GM21360 (cell line): ENCODE measurements around the gene ESYT2.

Source experiments
- ATAC-seq: cut with Tn5 transposase; IDR thresholded peaks from one replicate; pipeline ENCODE4 v1.9.1; 2021; ENCODE audit warnings: mild to moderate bottlenecking, moderate library complexity; ENCODE audit not compliant: unreplicated experiment

The ESYT2 gene

GRCh38 chr7:158774952-158775351 is 54.4 kb downstream of the ESYT2 start:
- no peak for ATAC-seq

DNA sequence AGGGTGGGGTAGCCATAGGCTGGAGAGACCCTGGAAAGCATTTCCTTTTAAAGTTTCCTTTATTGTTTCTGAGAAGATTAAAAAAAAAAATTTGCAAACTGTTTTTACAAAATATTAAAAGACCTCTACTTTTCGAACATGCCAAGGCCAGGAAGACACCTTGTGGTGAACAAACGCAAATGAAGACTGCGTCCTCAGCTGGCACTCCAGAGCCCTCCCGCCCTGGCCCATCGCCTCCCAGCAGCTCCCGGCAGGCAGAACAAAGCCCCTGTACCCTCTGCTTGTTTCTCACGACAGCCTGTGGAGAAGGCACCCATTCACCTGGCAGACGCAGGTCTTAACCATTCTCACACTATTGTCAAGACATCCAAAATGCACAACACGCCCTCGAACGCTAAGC is 56.4 kb downstream of the ESYT2 start:
- no peak for ATAC-seq

DNA sequence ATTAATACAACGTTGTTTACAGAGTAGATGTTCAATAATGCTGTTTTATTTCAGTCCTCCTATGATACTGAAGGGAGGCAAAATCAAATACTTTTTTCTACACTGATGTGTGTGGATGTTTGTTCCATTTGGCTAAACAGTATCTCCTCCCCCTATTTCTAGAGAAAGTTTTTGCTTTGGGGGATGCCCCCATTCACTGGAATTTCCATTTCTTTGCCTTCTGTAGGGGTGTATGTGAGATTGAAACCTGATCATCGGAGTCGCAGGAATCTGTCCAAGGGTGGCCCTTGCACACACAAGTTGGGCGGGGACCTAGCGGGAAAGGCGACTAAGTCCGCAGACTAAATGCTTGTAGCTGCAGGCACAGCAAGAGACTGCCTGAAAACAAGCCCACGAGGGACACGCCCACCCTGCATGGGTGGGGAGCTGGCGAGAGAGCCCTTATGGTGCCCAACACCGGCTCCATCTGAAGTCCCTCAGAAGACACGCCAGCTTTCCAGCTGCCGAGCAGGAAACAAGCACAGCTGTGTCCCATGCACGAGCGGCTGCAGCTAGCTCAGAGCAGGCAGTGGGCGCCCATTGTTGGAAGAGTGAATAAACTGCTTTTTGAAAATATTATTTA is 58.0 kb downstream of the ESYT2 start:
- no peak for ATAC-seq

DNA sequence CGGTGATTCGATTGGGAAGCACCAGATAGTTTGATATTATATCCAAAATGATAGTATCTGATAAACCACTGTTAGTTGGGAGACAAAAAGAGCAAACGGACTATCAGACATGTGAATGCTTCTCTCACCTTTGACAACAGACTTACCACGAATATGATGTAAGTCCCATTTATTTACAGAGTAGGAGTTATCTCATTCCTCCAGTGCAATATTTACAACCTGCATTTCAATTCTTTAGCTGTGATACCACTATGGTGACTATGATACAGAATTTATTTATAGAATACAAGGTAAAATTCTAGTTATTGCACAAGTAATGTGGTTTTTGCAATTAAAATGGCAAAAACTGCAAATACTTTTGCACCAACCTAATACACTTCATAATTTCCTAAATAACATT is 61.6 kb downstream of the ESYT2 start:
- ATAC-seq = no peak

- ATAC-seq = no peak
Observed at GRCh38 chr7:158766570-158767281, 62.6 kb downstream of the ESYT2 start.

- no peak for ATAC-seq
Observed at GRCh38 chr7:158765020-158765419, 64.3 kb downstream of the ESYT2 start.

- no peak for ATAC-seq
Observed at GRCh38 chr7:158763454-158764033, 65.8 kb downstream of the ESYT2 start.

- no peak for ATAC-seq
Observed at GRCh38 chr7:158761945-158762344, 67.4 kb downstream of the ESYT2 start.

DNA sequence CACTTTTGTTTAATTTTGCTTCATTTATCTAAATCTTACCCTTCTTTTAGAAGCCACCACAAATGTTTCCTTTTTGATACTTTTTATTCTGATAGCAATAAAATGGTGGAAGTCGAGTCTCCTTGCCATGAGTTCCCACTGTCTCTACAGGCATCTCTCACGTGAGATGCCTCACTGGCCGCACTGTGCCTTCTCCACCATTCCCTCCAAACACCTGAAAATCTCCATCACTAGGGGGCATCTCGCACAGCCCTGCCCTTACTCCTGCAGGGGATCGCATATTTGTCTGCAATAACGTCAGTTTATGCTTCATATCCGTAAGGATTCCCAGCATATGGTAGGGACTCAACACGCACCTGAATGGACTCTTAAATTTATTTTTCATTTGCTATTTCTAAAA is 68.4 kb downstream of the ESYT2 start:
- no peak for ATAC-seq

DNA sequence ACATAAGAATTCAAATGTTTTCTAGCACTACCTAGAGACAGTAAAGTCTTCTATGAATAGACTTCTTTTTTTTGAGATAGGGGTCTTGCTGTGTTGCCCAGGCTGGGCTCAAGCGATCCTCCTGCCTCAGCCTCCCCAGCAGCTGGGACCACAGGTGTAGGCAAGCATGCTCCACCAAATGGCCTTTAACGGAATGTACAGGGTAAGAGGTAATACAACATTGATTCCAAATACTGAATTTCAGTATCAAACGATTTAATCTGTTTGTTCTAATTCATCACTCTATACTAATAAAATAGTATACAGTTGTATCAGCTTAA is 68.9 kb downstream of the ESYT2 start:
- ATAC-seq = no peak

- no peak for ATAC-seq
Observed at GRCh38 chr7:158759749-158760444, 69.4 kb downstream of the ESYT2 start.

- ATAC-seq = no peak
Observed at GRCh38 chr7:158759245-158759614, 70.1 kb downstream of the ESYT2 start.

- ATAC-seq = no peak
Observed at GRCh38 chr7:158758586-158759244, 70.6 kb downstream of the ESYT2 start.

- no peak for ATAC-seq
Observed at GRCh38 chr7:158757404-158757989, 71.8 kb downstream of the ESYT2 start.

DNA sequence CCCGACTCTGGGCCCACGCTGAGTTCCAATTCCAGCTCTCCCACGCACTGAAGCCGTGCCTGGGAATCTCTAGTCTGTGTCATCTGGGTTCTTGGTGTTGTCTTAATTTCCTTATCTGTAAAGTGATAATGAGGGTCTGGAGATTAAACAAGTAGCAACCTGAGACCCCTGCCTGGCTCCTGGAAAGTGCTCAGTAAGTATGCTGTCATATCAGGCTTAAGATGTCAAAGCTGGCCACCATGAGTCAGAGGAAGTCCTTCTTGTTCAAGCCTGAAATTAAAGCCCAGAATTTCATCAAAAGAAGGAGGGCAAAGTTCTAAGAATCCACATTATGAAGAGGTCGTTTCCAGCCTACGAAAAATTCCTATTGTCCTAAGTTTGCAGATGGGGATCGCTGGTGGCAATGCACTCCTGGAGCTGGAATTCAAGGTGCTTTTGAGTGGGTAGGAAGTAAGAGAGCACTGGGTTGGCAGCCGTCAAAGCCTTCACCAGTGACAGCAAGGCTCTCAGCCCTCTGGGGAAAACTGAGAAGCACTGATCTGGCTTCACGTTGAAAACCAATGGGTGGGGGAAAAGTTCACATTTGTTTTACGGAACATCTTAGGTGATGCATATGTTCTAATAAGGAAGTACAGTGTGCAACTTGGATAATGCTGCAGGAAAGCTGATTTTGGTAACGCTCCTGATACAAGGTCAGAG is 74.4 kb downstream of the ESYT2 start:
- no peak for ATAC-seq

DNA sequence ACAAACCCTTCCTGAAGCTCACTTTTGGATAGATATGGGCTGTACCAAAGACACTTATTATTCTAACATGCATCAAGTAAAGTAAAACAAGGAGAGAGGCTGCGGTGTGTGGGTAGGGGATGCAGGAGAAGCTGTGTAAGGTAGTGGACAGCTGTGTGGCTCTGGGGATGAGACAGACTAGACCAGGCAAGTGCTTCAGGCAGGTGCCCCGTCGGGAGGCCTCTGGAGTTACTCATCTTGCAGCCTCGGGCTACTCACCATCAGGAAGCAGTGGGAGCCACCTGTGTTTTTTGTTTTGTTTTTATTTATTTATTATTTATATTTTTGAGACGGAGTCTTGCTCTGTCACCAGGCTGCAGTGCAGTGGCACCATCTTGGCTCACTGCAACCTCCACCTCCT is 75.4 kb downstream of the ESYT2 start:
- ATAC-seq = no peak

DNA sequence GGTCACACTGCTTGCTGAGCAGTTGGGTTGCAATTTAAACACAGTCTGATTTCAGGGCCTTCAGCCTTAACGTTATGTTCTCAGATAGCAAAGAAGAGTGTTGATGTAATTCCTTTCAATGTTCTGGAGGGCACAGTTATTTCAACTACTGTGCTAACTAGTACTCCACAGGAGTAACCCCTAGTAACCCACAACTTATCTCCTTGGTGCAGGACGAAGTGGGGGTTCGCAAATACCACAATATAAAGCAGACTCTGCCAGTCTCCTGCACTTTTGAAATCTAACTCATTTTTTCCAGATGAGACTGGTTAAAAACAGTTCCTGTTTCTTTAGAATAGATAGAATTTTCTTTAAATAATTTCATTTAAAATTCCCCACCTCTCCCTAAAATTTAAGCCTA is 77.6 kb downstream of the ESYT2 start:
- ATAC-seq = no peak

DNA sequence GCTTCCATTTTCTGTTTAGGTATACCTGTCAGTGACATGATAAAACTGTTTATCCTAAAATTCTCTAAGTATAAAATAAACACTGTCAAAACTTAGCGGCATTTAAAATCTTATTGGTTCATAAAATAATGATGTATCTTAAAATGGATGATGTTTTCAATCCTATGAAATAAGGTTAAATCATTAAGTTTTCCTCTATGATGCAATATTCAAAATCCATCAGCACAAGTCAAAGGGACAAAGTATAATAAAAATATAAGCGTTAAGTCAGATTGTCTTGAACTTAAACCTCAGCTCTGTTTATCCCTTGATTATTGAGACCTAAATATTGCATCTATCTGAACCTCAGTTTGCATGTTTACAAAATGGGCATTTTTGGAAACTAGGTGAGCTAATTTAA is 78.1 kb downstream of the ESYT2 start:
- ATAC-seq = no peak

GRCh38 chr7:158750702-158751101 is 78.6 kb downstream of the ESYT2 start:
- ATAC-seq = no peak

DNA sequence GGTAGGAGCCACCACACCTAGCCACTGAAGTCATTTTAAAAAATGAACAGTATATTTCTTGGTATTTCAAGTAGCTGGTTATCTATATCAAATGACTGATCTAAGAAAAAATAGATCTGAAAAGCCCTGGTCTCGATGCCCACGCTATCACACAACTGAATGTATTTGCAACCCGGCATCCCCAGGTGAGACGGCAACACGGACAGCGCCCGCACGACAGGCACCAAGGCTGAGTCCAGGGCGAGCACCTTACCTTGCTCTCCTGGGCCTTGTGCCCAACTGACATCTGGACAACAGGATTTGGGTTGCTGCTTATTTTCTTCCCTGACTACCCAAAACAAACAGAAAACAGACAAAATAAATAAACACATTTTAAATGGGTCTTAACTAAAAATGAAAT is 79.9 kb downstream of the ESYT2 start:
- no peak for ATAC-seq

GRCh38 chr7:158748335-158748734 is 81.0 kb downstream of the ESYT2 start:
- ATAC-seq = no peak
